Activated CD8-positive, alpha-beta memory T cell treated with anti-CD3 and anti-CD28 coated beads, Interleukin-2, amount 50 U/mL, for 1 hour (primary cell): Measurements from ENCODE around the gene BET1L.
A peak's percentile ranks its signal among the peaks of the same experiment; 100 is the strongest.

Source experiments
- DNase-seq: peaks from one replicate; pipeline ENCODE4 v3.0.0-alpha.2; 2020; ENCODE audit errors: extremely low read depth

BET1L gene

GRCh38 chr11:210122-210802, 3.1 kb upstream of the BET1L start:
- no peak for DNase-seq

- DNase-seq = no peak
Measured at GRCh38 chr11:209275-210121, 2.3 kb upstream of the BET1L start.

GRCh38 chr11:208917-209260, 1.7 kb upstream of the BET1L start:
- no peak for DNase-seq

GRCh38 chr11:208181-208916, 1.1 kb upstream of the BET1L start:
- DNase-seq = peak; percentile 51

- no peak for DNase-seq
Measured at GRCh38 chr11:207863-208180, 623 bp upstream of the BET1L start.

GRCh38 chr11:206526-207207, 532 bp downstream of the BET1L start:
- DNase-seq = no peak

- no peak for DNase-seq
Measured at GRCh38 chr11:206002-206384, 1.2 kb downstream of the BET1L start.

GRCh38 chr11:205221-206001, 1.8 kb downstream of the BET1L start:
- no peak for DNase-seq

- DNase-seq = no peak
Measured at GRCh38 chr11:204587-205109, 2.6 kb downstream of the BET1L start.

- no peak for DNase-seq
Measured at GRCh38 chr11:203945-204586, 3.1 kb downstream of the BET1L start.

GRCh38 chr11:203056-203944, 3.9 kb downstream of the BET1L start:
- no peak for DNase-seq

GRCh38 chr11:202490-202889, 4.7 kb downstream of the BET1L start:
- DNase-seq = no peak

- no peak for DNase-seq
Measured at GRCh38 chr11:201966-202365, 5.2 kb downstream of the BET1L start.

GRCh38 chr11:200224-201003, 6.8 kb downstream of the BET1L start:
- no peak for DNase-seq

- no peak for DNase-seq
Measured at GRCh38 chr11:199782-200181, 7.4 kb downstream of the BET1L start.

- no peak for DNase-seq
Measured at GRCh38 chr11:199004-199581, 8.1 kb downstream of the BET1L start.

- DNase-seq = no peak
Measured at GRCh38 chr11:198236-198806, 8.9 kb downstream of the BET1L start.

GRCh38 chr11:197741-198235, 9.4 kb downstream of the BET1L start:
- DNase-seq = no peak
